ENCODE results near the gene SPEF2.

- TF ChIP-seq SMC3 (IDR thresholded peaks at IDR 0.05; ENCODE audit: borderline replicate concordance, low read length) (no peak), CTCF (IDR thresholded peaks at IDR 0.05 in 2 of 3, conservative IDR thresholded peaks at IDR 0.05 in 1 of 3; ENCODE audit: control insufficient read depth in 2 of 3, extremely low read depth in 1 of 3, insufficient read depth in 1 of 3, low read depth in 3 of 3, low read length in 3 of 3) (no peak), POLR2A (IDR thresholded peaks at IDR 0.05; ENCODE audit: low read depth, low read length) (no peak), EP300 (IDR thresholded peaks at IDR 0.05; ENCODE audit: borderline replicate concordance in 1 of 2, control insufficient read depth in 1 of 2, low read depth in 2 of 2, low read length in 2 of 2) (no peak), E2F4 (IDR thresholded peaks at IDR 0.05; ENCODE audit: low read depth, low read length) (no peak), RELB (IDR thresholded peaks at IDR 0.05; ENCODE audit: low read depth) (no peak), YY1 (IDR thresholded peaks at IDR 0.05; ENCODE audit: low read depth, low read length) (no peak), ELK1 (IDR thresholded peaks at IDR 0.05; ENCODE audit: low read depth, low read length) (no peak), BHLHE40 (IDR thresholded peaks at IDR 0.05; ENCODE audit: borderline replicate concordance in 1 of 2, low read depth in 2 of 2, low read length in 1 of 2) (no peak), NFYB (IDR thresholded peaks at IDR 0.05; ENCODE audit: insufficient read depth, low read depth, low read length) (no peak)
Observed at GRCh38 chr5:35741971-35742370, 124.3 kb downstream of the SPEF2 start.
